T-helper 22 cell (primary cell): ENCODE data around the gene LPCAT1.
"Not testable (repeated sequence)": the region's sequence is repeated elsewhere in the genome, so short reads cannot be mapped to it uniquely, and the experiment has no call there.

Source experiments
- DNase-seq: peaks from one replicate; pipeline ENCODE4 v3.0.0-alpha.2; 2020; ENCODE audit warnings: low read depth

LPCAT1 gene

DNA sequence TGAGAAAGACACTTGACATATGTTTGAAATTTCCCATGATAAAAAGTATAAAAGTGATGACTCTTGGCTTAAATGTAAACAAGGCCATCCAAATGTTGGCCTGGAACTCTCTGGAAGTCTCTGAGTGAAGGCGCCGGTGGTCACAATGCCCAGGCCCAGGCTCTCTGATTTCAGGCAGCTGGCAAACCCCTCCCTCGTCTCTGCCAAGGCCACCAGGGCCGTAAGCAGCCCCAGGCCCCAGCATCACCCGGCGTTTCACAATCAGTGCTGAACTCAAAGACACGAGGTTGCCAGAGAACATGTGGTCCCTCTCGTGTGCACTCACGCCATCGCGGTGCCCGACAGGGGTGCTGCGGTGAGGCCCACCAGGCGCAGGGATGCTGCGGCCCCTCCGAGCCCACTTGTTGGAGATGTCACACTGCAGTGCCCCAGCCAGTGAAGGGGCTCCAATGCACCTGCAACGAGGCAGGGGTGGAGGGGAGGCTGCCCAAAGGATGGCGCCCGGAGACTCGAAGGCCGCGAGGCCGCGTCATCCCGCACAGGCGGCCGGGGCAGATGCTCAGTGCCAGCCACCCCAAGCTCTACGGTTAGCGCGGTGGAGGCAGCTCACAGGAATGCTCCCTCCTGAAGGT, 15.0 kb downstream of the LPCAT1 start:
- DNase-seq = no peak

DNA sequence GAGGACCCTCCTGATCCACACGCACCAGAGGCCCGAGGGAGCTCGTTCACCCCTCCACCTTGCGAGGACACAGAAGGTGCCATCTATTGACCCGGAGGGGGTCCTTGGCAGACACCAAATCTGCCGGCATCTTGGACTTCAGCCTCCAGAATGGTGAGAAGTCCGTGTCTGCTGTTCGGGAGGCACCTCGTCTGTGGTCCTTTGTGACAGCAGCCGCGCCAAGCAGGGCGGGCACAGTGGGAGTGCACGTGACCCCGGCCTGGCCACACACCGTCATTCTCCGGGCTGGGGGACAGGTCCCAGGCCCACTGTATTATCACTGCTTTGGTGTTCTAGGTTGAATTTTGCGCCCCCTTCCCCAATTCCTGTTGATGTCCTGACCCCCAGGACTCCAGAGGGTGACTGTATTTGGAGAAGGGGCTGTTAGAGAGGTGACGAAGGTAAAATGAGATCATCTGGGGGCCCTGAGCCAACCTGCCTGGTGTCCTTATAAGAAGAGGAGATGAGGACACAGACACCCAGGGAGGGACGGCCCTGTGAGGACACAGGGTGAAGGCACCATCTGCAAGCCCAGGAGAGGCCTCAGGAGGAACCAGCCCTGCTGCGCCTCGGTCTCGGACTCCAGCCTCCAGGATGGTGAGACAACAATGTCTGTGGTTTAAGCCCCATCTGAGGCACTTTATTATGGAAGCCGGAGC, 15.7 kb downstream of the LPCAT1 start:
- DNase-seq = no peak

DNA sequence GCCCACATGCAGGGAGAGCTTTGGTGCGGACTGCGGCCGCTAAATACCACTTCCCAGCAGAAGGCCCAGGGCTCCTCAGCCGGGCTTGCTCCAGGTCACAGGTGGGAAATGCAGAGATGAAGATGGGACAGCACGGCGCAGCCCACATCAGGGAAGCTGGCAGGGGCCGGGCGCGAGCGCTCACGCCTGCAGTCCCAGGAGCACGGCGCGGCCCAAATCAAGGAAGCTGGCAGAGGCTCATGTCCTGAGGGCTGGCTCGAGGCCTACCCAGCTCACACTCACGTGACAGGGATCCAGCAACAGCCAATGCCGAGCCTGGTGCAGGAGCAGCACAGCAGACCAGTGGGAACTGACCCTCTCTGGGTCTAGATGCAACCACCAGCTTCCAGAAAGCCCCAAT, 16.3 kb downstream of the LPCAT1 start:
- DNase-seq = no peak

DNA sequence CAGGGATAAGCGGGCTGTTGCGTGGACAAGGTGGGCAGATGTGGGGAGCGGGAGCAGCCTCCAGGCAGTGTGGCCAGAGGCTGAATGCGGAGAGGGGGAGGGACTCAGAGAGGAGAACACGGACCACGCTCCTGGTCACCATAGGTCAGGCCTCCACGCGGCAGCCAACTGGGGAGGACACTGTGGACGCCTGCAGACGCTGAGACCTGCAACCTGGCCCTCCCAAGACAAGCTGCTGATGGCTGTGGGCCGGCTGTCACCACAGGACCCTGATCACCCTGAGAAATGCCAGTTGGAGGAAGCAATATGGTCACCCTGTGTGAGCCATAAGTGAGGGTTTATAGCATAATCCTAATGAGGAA, 16.8 kb downstream of the LPCAT1 start:
- DNase-seq = no peak

GRCh38 chr5:1506242-1507013, 17.3 kb downstream of the LPCAT1 start:
- no peak for DNase-seq

DNA sequence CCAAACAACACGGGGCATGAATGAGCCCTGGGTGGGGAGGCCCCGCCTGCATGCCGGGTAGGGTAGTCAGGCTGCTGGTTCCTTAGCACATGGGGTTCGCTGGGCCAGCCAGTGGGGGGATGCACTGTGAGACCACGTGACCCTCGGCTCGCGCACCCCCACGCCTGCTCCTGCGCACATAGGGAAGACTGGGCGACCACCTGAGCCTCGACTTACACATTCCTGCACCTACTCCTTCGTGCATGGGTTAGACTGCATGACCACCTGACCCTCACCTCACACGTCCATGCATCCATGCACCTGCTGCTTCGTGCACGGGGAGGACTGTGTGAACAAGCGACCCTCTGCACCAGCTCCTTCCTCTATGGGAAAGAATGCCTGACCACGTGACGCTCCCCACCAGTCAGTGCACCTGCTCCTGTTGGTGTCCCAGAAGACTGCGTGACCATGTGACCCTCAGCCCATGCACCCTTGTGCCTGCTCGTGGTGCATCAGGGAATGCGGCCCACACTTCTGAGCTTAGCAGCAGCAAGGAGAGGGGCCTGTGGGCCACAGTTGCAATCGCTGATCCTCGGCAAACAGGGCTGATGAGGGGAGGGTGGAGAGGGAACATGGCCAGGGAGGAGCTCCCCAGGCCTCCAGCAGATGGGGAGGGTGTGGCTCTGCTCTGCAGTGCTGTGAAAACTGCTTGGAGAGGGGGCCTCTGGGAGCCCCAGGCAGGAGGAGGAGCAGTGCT, 18.1 kb downstream of the LPCAT1 start:
- no peak for DNase-seq

DNA sequence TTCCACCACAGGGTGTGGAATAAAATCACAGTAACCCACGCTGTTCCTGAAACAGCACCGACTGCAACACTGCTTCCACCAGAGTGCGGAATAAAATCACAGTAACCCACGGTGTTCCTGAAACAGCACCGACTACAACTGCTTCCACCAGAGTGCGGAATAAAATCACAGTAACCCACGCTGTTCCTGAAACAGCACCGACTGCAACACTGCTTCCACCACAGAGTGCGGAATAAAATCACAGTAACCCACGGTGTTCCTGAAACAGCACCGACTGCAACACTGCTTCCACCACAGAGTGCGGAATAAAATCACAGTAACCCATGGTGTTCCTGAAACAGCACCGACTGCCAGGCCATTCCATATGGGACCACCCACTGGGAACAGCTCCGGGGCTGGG, 18.7 kb downstream of the LPCAT1 start:
- not testable (repeated sequence) for DNase-seq

DNA sequence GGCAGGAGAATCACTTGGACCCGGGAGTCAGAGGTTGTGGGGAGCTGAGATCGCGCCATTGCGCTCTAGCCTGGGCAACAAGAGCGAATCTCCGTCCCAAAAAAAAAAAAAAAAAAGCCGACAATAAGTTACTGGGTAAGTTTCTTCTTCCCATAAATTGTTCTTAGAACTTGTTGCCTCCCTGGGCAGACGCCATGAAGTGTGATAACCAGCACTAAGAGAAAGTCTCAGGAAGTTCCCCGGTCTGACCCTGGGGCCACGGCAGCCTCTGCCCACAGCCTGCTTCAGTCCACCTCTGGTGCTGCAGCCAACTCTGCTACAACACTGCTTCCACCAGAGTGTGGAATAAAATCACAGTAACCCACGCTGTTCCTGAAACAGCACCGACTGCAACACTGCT, 19.1 kb downstream of the LPCAT1 start:
- DNase-seq = no peak

DNA sequence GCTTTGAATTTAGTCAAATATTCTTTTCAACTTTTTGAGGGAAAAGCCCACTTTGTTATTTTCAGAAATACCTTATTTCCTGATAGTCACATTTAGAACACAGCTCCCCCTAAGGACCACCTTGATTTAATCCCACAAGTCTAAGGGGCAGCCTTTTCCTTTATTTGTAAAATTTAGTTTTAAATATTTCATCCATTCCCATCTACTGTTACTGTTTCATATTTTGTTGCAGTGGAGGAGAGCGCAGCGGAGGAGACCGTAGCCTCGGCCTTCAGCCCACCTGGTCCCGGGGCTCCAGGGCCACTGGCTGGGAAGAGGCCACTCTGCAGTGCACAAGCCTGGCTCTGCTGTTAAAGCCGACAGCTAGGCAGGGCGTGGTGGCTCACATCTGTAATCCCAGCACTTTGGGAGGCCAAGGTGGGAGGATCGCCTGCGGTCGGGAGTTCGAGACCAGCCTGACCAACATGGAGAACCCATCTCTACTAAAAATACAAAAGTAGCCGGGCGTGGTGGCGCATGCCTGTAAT, 19.6 kb downstream of the LPCAT1 start:
- no peak for DNase-seq

DNA sequence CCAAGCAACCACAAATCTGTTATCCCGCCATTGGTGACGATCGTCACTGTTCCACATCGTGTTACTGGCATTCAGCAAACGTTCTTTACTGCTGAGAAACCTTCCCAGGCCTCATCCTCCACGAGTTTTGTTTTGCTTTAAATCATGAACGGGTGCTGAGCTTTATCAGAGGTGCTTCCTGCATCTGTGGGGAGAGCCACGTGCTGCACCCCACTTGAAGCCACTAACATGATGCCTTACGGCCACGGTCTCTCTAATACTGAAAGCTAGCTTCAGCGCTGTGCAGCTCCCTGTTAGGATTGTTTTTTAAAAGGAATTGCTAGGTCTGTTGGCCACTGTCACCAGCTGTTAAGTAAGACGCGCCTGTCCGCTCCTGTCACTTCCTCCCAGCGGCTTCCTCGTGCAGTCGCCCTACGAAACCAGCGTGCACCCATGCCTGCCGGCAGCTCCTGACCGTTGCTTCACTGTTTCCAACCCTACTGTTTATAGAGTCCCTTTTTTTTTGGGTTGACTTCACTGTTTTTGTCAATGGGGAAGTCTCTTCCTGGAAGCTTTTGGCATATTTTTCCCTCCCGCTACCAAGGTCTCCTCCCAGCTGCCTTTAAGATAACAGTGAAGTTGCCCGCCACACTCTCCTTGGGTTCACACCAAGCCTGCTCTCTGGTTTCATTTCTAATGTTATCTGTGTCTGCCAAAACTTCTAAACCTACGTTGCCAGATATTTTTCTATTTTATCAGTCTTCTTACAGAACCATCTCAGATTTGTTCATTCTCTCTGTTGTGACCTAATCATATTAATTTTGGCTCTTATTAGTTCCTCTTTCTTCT, 20.3 kb downstream of the LPCAT1 start:
- no peak for DNase-seq

- no peak for DNase-seq
Measured at GRCh38 chr5:1502737-1503120, 21.0 kb downstream of the LPCAT1 start.

DNA sequence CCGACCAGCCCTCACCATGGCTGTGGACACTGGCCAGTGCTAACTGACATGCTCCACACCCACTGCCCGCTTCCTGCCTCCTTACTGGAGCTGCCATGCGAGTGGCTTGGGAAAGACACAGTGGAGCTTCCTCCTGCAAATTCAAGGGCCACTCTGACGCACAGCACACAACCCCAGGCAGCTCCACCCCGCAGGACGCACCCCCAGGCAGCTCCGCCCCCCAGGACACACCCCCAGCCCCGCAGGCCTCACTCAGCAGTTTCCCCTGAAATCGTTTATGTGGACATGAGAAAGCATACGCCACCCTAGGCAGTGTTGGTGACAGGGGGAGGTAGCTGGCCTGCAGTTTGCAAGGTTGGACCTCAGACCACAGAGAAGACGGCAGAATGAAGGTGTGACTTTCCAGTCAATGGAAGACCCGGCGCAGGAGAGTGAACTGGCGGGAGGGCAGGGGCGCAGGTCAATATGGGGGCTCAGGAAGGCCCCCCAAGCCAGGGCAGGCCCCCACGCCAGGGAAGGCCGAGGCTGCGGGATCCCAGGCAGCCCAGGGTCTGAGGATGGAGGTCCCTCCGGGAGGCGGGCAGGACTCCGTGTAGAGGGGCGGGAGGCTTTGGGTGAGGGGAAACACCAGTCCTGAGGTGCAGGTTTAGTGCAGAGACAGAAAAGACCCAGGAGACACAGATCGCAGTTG, 21.6 kb downstream of the LPCAT1 start:
- DNase-seq = no peak

- DNase-seq = no peak
Measured at GRCh38 chr5:1501372-1502045, 22.3 kb downstream of the LPCAT1 start.

DNA sequence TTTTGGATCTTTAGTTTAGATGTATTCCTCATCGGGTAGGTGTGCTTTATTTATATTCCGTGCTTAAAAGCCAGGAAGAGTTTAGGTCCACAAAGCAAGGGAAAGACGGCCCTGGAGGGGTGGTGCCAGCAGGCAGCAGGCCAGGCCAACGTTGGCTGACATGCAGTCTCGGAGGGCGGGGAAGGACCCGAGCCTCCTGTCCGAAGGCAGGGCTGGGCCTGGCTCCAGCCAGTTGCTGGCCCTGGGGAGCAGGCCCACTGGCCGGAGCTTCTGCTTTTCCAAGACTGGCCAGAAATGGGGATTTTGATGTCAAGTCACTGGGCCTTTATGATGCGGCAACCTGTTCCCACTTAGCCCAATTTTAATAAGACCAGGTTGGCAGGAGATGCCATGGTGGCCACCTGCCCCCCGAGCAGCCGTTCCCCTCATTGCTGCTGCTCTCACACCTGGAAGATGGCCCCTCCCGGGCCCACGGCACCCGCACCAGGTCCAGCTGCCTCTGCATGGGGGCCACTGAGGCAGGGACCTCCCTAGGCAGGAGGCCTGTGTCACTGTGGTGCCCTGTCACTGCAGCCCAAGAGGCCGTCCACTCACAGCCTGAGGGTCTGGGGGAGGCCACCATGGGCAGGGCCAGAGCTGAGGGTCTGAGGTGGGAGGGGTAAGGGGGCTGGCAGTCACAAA, 23.2 kb downstream of the LPCAT1 start:
- no peak for DNase-seq

GRCh38 chr5:1499851-1500250, 23.9 kb downstream of the LPCAT1 start:
- DNase-seq = no peak

GRCh38 chr5:1498623-1499416, 24.9 kb downstream of the LPCAT1 start:
- no peak for DNase-seq

- no peak for DNase-seq
Measured at GRCh38 chr5:1497795-1498622, 25.8 kb downstream of the LPCAT1 start.

DNA sequence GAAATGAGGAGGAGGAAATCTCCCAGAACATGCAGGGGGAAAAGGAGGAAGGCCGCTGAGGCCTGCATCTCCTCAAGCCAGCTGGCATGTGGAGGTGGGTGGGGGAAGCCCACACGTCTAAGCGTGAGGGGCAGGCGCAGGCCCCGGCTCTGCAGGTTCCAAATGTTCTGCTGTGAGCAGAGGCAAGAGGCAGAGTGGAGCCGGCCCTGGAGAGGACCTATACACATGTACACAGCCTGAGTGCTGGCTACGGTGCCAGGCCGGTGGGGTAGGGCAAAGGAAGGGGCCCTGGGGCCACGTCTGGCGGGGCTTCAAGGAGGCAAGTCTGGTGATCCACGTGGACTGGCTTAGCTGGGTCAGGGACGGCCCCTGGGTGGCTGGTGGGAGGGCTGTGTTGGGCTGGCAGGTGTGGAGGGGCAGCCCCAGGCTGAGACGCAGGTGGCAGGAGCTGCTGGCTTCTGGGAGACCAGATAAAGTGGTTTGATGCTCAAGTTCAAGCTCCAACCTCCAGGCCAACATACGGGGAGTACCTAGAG, 26.4 kb downstream of the LPCAT1 start:
- DNase-seq = no peak
